ENCODE data around the gene ARHGEF7.

- TF ChIP-seq, protein P1, sequence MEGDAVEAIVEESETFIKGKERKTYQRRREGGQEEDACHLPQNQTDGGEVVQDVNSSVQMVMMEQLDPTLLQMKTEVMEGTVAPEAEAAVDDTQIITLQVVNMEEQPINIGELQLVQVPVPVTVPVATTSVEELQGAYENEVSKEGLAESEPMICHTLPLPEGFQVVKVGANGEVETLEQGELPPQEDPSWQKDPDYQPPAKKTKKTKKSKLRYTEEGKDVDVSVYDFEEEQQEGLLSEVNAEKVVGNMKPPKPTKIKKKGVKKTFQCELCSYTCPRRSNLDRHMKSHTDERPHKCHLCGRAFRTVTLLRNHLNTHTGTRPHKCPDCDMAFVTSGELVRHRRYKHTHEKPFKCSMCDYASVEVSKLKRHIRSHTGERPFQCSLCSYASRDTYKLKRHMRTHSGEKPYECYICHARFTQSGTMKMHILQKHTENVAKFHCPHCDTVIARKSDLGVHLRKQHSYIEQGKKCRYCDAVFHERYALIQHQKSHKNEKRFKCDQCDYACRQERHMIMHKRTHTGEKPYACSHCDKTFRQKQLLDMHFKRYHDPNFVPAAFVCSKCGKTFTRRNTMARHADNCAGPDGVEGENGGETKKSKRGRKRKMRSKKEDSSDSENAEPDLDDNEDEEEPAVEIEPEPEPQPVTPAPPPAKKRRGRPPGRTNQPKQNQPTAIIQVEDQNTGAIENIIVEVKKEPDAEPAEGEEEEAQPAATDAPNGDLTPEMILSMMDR (conservative IDR thresholded peaks at IDR 0.05; ENCODE audit: low read depth in 2 of 2) = no peak
- TF ChIP-seq EZH2phosphoT487 (IDR thresholded peaks at IDR 0.05; ENCODE audit: unreplicated experiment) = no peak
- TF ChIP-seq EZH2 (IDR thresholded peaks at IDR 0.05; ENCODE audit: low read depth, unreplicated experiment) = no peak
- TF ChIP-seq CREB1 (CRISPR knock-in tag; IDR thresholded peaks at IDR 0.05; ENCODE audit: low read depth) = no peak
- no peak for TF ChIP-seq REST (IDR thresholded peaks at IDR 0.05; ENCODE audit: unreplicated experiment)
- no peak for TF ChIP-seq POLR2AphosphoS5 (IDR thresholded peaks at IDR 0.05; ENCODE audit: low read depth)
- TF ChIP-seq ZNF114 (CRISPR knock-in tag; IDR thresholded peaks at IDR 0.05) = no peak
- TF ChIP-seq JUNB (IDR thresholded peaks at IDR 0.05; ENCODE audit: unreplicated experiment) = no peak
These were observed 203.3 kb downstream of the ARHGEF7 start for GRCh38 chr13:111318386-111318785.

Data from GM23338 (cell line).